Ovary (tissue), 9 donors: ENCODE data around the gene EXOSC10. TPM values are rescaled to one million over a fixed set of nuclear protein-coding genes. Genes with fewer than 3 reads are reported as not detected.
A peak's percentile ranks its signal among the peaks of the same experiment; 100 is the strongest.

Experiments used
- DNase-seq, 5 donors: peaks; one replicate each; pipeline ENCODE4 v3.0.0-alpha.2; 2019 to 2020
- H3K27ac ChIP-seq, 2 donors: fragments of 200-600 bp; one replicate each; pipeline versions ENCODE4 v1.5.1 to v1.8.0; 2019 to 2022
- H3K27me3 ChIP-seq: fragments of 200-600 bp; one replicate; pipeline ENCODE4 v1.8.0; 2022
- H3K36me3 ChIP-seq: fragments of 200-600 bp; sonication (generic); one replicate; pipeline ENCODE4 v1.5.1; 2019
- H3K4me1 ChIP-seq: one replicate; pipeline ENCODE4 v1.8.1; 2013; ENCODE audit warnings: mild to moderate bottlenecking, moderate library complexity; ENCODE audit not compliant: insufficient read depth
- H3K4me3 ChIP-seq: fragments of 200-600 bp; sonication (generic); one replicate; pipeline ENCODE4 v1.5.1; 2017
- H3K9me3 ChIP-seq, 2 donors: fragments of 200-600 bp in 1 of 2; sonication (generic) in 1 of 2; one replicate each; pipeline versions ENCODE4 v1.5.1 to v1.8.1; 2013 to 2019; ENCODE audit warnings: mild to moderate bottlenecking in 1 of 2, moderate library complexity in 1 of 2
- EP300 ChIP-seq: sonication (generic); formaldehyde crosslinking; IDR thresholded peaks from one replicate; pipeline ENCODE4 v1.6.1; 2017; ENCODE audit warnings: antibody characterized with exemption
- POLR2A ChIP-seq: fragments of 450-650 bp; IDR thresholded peaks from one replicate; pipeline ENCODE4 v1.6.1; 2017; ENCODE audit warnings: antibody characterized with exemption, mild to moderate bottlenecking, moderate library complexity
- WGBS, 3 donors: extraction: QIAGEN DNeasy Blood & Tissue Kit in 1 of 3; methylation state at CpG; one replicate each; pipeline versions ENCODE4 v1.1.5 to v1.1.7; 2013 to 2017; 5-methylcytosine and 5-hydroxymethylcytosine counted together
- intact Hi-C, 4 donors: fragments of 100-400 bp; cut with DNase I; formaldehyde crosslinking; loops; one replicate each; pipeline versions ENCODE4 v1.11.0 to v1.15.1; 2022 to 2023
- polyA plus RNA-seq, 2 donors: library from polyadenylated mRNA; stranded (reverse); fragments of 200-250 nt in 1 of 2; fragments of 350-450 nt in 1 of 2; fragmentation: Illumina TruSeq in 1 of 2; extraction: RNeasy Lipid Tissue Mini Kit (QIAGEN cat#74804) in 1 of 2; gene quantifications; one replicate each; pipeline ENCODE4 v1.2.3, GENCODE V29; 2013 to 2014
- total RNA-seq, 7 donors: library from RNA; depleted of rRNA in 2 of 7; stranded (reverse); fragments of >200 nt in 2 of 7; fragmentation: NEBNext Ultra II Directional in 3 of 7; extraction: Animal tissue kit (Norgen Biotek cat#: 25700) in 3 of 7; gene quantifications; one replicate each; pipeline versions ENCODE4 v1.1.0 to v1.2.4, GENCODE V29; 2016 to 2023
- TF ChIP-seq, protein P1 (sequence below), 3 donors: fragments of 450-650 bp in 2 of 3; fragments of 200-600 bp in 1 of 3; IDR thresholded peaks; one replicate each; pipeline versions ENCODE4 v1.5.1 to v1.8.0; 2016 to 2022; ENCODE audit warnings: antibody characterized with exemption in 3 of 3, mild to moderate bottlenecking in 1 of 3
- donor health status: DM: no; HTN: no; CAD: no; lungs with moderate emphysema.
- donor health status: DM: no; HTN: no; CAD: no.
- donor health status: Bipolar disorder and iron deficiency.
- donor health status: DM: yes; HTN: yes; CAD: no.
- donor health status: DM: no; HTN: no; CAD: no.
- donor health status: DM: yes; HTN: yes; CAD: no.

EXOSC10 gene
- total and polyA plus RNA-seq, 9 donors: 36.1 to 60.5 (median 48.6) TPM

GRCh38 chr1:11061652-11062365 is 37.9 kb downstream of the EXOSC10 start:
- peaks cover 18% of the 10 kb centered on the region for H3K4me1 ChIP-seq
- no peak for TF ChIP-seq POLR2A

GRCh38 chr1:11059968-11060830 is 39.5 kb downstream of the EXOSC10 start, which contains the start of gene SRM:
Gene SRM, minus strand, starts transcription at chr1:11060018. Its CDS starts 75 bp downstream, at chr1:11059943.
- peak; percentile 48 for TF ChIP-seq POLR2A
- no peak for TF ChIP-seq EP300
- TF ChIP-seq, protein P1, sequence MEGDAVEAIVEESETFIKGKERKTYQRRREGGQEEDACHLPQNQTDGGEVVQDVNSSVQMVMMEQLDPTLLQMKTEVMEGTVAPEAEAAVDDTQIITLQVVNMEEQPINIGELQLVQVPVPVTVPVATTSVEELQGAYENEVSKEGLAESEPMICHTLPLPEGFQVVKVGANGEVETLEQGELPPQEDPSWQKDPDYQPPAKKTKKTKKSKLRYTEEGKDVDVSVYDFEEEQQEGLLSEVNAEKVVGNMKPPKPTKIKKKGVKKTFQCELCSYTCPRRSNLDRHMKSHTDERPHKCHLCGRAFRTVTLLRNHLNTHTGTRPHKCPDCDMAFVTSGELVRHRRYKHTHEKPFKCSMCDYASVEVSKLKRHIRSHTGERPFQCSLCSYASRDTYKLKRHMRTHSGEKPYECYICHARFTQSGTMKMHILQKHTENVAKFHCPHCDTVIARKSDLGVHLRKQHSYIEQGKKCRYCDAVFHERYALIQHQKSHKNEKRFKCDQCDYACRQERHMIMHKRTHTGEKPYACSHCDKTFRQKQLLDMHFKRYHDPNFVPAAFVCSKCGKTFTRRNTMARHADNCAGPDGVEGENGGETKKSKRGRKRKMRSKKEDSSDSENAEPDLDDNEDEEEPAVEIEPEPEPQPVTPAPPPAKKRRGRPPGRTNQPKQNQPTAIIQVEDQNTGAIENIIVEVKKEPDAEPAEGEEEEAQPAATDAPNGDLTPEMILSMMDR (IDR thresholded peaks at IDR 0.05): peak in 2 of 3 donors; percentile 83 to 89
- 0 to 1% (median 0%) methylated on average over 53 to 82 of the region's 83 CpGs for WGBS, 3 donors
- H3K4me1 ChIP-seq: peaks cover 18% of the 10 kb centered on the region
- H3K27ac ChIP-seq: peak within 1 kb of the TSS; percentile 0 to 14
- no peaks in the 10 kb centered on the region for H3K36me3 ChIP-seq
- intact Hi-C loops: no loop called here
- peak; percentile 86 to 94 (median 90) for DNase-seq
- peak within 1 kb of the TSS; percentile 98 for H3K4me3 ChIP-seq
- no peaks in the 10 kb centered on the region for H3K27me3 ChIP-seq
- H3K9me3 ChIP-seq: peaks cover 0 to 3% of the 10 kb centered on the region in 2 donors

More at GRCh38 chr1:11061652-11062365, 37.9 kb downstream of the EXOSC10 start:
- WGBS, 3 donors: 53 to 60% (median 54%) methylated on average over 5 of the region's 5 CpGs
- Histone ChIP-seq H3K36me3 (no peaks in the 10 kb centered on the region), H3K9me3 (peaks cover 0 to 4% of the 10 kb centered on the region in 2 donors), H3K27me3 (no peaks in the 10 kb centered on the region), H3K27ac (no peak overlapping the region), H3K4me3 (no peak overlapping the region)
- DNase-seq: no peak
- intact Hi-C loops: no loop called here

- intact Hi-C loops: no loop called here
- H3K9me3 ChIP-seq: no peaks in the 10 kb centered on the region
- peak overlapping the region; percentile 98 for H3K4me3 ChIP-seq
- no peak for TF ChIP-seq EP300
- TF ChIP-seq, protein P1 (IDR thresholded peaks at IDR 0.05): no peak
- TF ChIP-seq POLR2A: no peak
- 1 to 2% (median 2%) methylated on average over 26 to 72 of the region's 72 CpGs for WGBS, 3 donors
- no peaks in the 10 kb centered on the region for H3K36me3 ChIP-seq
- H3K27ac ChIP-seq: peak overlapping the region; percentile 0 to 11
- H3K4me1 ChIP-seq: peaks cover 18% of the 10 kb centered on the region
- H3K27me3 ChIP-seq: no peaks in the 10 kb centered on the region
- DNase-seq: peak in 1 of 5 donors; percentile 31
Measured at GRCh38 chr1:11059155-11059967, 40.3 kb downstream of the EXOSC10 start.

DNA sequence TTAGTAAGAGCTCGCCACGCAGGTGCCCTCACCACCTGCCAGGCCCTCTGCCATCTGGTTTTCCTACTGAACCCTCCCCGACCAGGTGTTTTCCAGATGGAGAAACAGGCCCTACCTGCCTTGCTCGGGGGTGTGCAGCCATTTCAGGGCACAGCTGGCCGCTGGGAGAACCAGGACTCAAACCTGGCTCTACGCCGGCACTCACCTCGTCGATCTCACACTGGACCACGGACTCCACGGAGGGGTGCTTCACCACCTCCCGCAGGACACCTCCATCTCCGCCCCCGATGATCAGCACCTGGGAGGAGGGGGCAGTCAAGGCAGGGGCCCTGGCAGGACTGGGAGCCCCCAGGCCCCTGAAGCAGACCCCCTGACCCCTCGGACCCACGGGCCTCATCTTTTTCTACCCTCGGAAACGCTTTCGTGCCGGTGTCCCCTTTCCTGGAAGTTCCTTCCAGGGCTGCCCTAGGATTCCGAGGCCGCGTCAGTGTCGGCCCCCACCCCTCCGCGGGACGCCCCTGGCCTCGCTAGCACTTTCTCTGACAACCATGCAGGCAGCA is 41.0 kb downstream of the EXOSC10 start:
- Histone ChIP-seq H3K9me3 (no peaks in the 10 kb centered on the region), H3K27me3 (no peaks in the 10 kb centered on the region), H3K4me3 (peak overlapping the region; percentile 98), H3K27ac (peak overlapping the region in 1 of 2 donors; percentile 0), H3K4me1 (peaks cover 18% of the 10 kb centered on the region), H3K36me3 (no peaks in the 10 kb centered on the region)
- intact Hi-C loops: no loop called here
- 31 to 40% (median 33%) methylated on average over 28 of the region's 28 CpGs for WGBS, 3 donors
- no peak for TF ChIP-seq POLR2A
- TF ChIP-seq, protein P1 (IDR thresholded peaks at IDR 0.05): no peak
- no peak for TF ChIP-seq EP300
- DNase-seq: no peak
